ENCODE data around the gene TES. TPM values are rescaled to one million over a fixed set of nuclear protein-coding genes. Genes with fewer than 3 reads are reported as not detected.

The TES gene
- total and polyA plus RNA-seq, 2 of the 13 experiments (the other 11 are each of a cell fraction or from before 2014, with no cell fraction given), result 21.6 to 23.0 TPM

- TF ChIP-seq ZNF687 (CRISPR knock-in tag; IDR thresholded peaks at IDR 0.05), result no peak
- TF ChIP-seq ZNF770 (CRISPR knock-in tag; IDR thresholded peaks at IDR 0.05), result no peak
- TF ChIP-seq HDAC6 (IDR thresholded peaks at IDR 0.05; ENCODE audit: low read depth, low read length), result no peak
- TF ChIP-seq RARA (CRISPR knock-in tag; IDR thresholded peaks at IDR 0.05), result peak; percentile 75
- TF ChIP-seq ZNF281 (CRISPR knock-in tag; IDR thresholded peaks at IDR 0.05; ENCODE audit: borderline replicate concordance), result no peak
- TF ChIP-seq ZEB1 (IDR thresholded peaks at IDR 0.05; ENCODE audit: insufficient replicate concordance, low read depth), result peak; percentile 43
- peak; percentile 43; the same call in 1 of the 2 replicates for TF ChIP-seq HMG20A (CRISPR knock-in tag; IDR thresholded peaks at IDR 0.05; ENCODE audit: borderline replicate concordance)
- TF ChIP-seq FOXO1 (CRISPR knock-in tag; IDR thresholded peaks at IDR 0.05), result peak; percentile 63; the same call in 1 of the 2 replicates
- TF ChIP-seq ATF4 (CRISPR knock-in tag; IDR thresholded peaks at IDR 0.05), result peak in 1 of 2 experiments; percentile 73; a peak in 2 of 4 replicates
- no peak for TF ChIP-seq KDM4B (CRISPR knock-in tag; IDR thresholded peaks at IDR 0.05)
- TF ChIP-seq ZNF205 (CRISPR knock-in tag; IDR thresholded peaks at IDR 0.05), result no peak
- TF ChIP-seq FOXK1 (CRISPR knock-in tag; IDR thresholded peaks at IDR 0.05; ENCODE audit: borderline replicate concordance, low read depth), result peak; percentile 69; the same call in 1 of the 2 replicates
- TF ChIP-seq ZNF740 (CRISPR knock-in tag; IDR thresholded peaks at IDR 0.05), result no peak
- TF ChIP-seq PPARG (CRISPR knock-in tag; conservative IDR thresholded peaks at IDR 0.05), result 0 out of 2 replicates have a peak, but pooled peaks have one; percentile 24
- TF ChIP-seq CEBPB (IDR thresholded peaks at IDR 0.05; ENCODE audit: borderline replicate concordance, low read depth, low read length), result peak; percentile 98
- TF ChIP-seq HNRNPUL1 (IDR thresholded peaks at IDR 0.05; ENCODE audit: low read depth, low read length), result no peak
- TF ChIP-seq SCMH1 (CRISPR knock-in tag; IDR thresholded peaks at IDR 0.05; ENCODE audit: borderline replicate concordance), result no peak
- no peak for TF ChIP-seq ZNF614 (CRISPR knock-in tag; IDR thresholded peaks at IDR 0.05; ENCODE audit: borderline replicate concordance)
Measured at GRCh38 chr7:116305485-116306408, 95.4 kb downstream of the TES start (continued).

Data from HepG2 (cell line).